Endothelial cell of umbilical vein (primary cell): ENCODE data around the gene COBLL1. TPM values are rescaled to one million over a fixed set of nuclear protein-coding genes. Genes with fewer than 3 reads are reported as not detected.

Source experiments
- BruUV-seq: library from RNA; stranded (reverse); fragments of 400-500 nt; replicated peaks from 2 replicates; lab custom pipeline; 2021; lab: Mats Ljungman, UMichigan
- CTCF ChIA-PET: fragments of 300-600, 350-600 bp; sonication (Branson Sonifier 250); formaldehyde crosslinking; loops from one replicate; lab custom pipeline; 2021; ENCODE audit warnings: antibody characterized with exemption, inconsistent platforms; lab: Charles Lee
- POLR2A ChIA-PET: fragments of 300-600, 350-600 bp; sonication (Branson Sonifier 250); formaldehyde crosslinking; loops from one replicate; lab custom pipeline; 2021; ENCODE audit warnings: antibody characterized with exemption, inconsistent platforms; lab: Charles Lee
- DNase-seq: peaks from one replicate; pipeline ENCODE4 v3.0.0-alpha.2; 2011; ENCODE audit warnings: low read depth, low spot score
- FAIRE-seq: peaks from 2 replicates; lab custom pipeline; 2011; peaks lifted over from hg19 to GRCh38; lab: Jason Lieb, UNC
- H2AFZ ChIP-seq: 2 replicates; pipeline ENCODE4 v1.6.0; 2012; ENCODE audit warnings: low read depth, low read length, control low read depth, inconsistent platforms
- H3K27ac ChIP-seq: 2 replicates; pipeline ENCODE4 v1.5.1; 2011; ENCODE audit warnings: low read depth, mild to moderate bottlenecking, control low read depth, low read length, moderate library complexity; ENCODE audit not compliant: insufficient read depth
- H3K27me3 ChIP-seq, 2 experiments: 2 replicates each; pipeline versions ENCODE4 v1.6.0 to v1.6.1; 2011; ENCODE audit warnings: low read length in 2 of 2, mixed read lengths in 1 of 2; ENCODE audit not compliant: control insufficient read depth in 2 of 2, insufficient read depth in 2 of 2
- H3K36me3 ChIP-seq, 2 experiments: 2 replicates in 1 of 2; 3 replicates in 1 of 2; pipeline ENCODE4 v1.5.1; 2011; ENCODE audit warnings: low read length in 2 of 2, mild to moderate bottlenecking in 1 of 2, moderate library complexity in 1 of 2; ENCODE audit not compliant: control insufficient read depth in 2 of 2, insufficient read depth in 2 of 2; ENCODE audit errors: extremely low read depth in 1 of 2
- H3K4me1 ChIP-seq: 3 replicates; pipeline ENCODE4 v1.5.1; 2011; ENCODE audit warnings: mild to moderate bottlenecking, low read length; ENCODE audit not compliant: control insufficient read depth, insufficient read depth; ENCODE audit errors: extremely low read depth
- H3K4me2 ChIP-seq: 2 replicates; pipeline ENCODE4 v1.6.1; 2011; ENCODE audit warnings: low read length, control low read depth, mixed read lengths; ENCODE audit not compliant: insufficient read depth
- H3K4me3 ChIP-seq, 3 experiments: fragments of 200-600 bp in 1 of 3; sonication (generic), shearing (Covaris generic) in 1 of 3; replicated peaks in 1 of 3; 2 replicates each; pipeline ENCODE4 v1.5.1; 2011 to 2016; ENCODE audit warnings: control low read depth in 3 of 3, low read length in 3 of 3, mild to moderate bottlenecking in 2 of 3, inconsistent platforms in 1 of 3, low read depth in 1 of 3, moderate library complexity in 1 of 3; ENCODE audit not compliant: insufficient read depth in 1 of 3
- H3K79me2 ChIP-seq: 2 replicates; pipeline ENCODE4 v1.6.0; 2012; ENCODE audit warnings: low read length, inconsistent platforms; ENCODE audit not compliant: control insufficient read depth, insufficient read depth
- H3K9ac ChIP-seq: replicated peaks from 2 replicates; pipeline ENCODE3; 2011; ENCODE audit warnings: low read length, control low read depth; ENCODE audit not compliant: insufficient read depth; ENCODE audit errors: extremely low read depth
- H3K9me1 ChIP-seq: replicated peaks from 3 replicates; pipeline ENCODE4 v1.6.0; 2011; ENCODE audit warnings: mild to moderate bottlenecking, low read length; ENCODE audit not compliant: control insufficient read depth, insufficient read depth; ENCODE audit errors: extremely low read depth
- H3K9me3 ChIP-seq: replicated peaks from 2 replicates; pipeline ENCODE4 v1.5.1; 2012; ENCODE audit warnings: low read length, inconsistent platforms; ENCODE audit not compliant: control insufficient read depth, insufficient read depth
- H4K20me1 ChIP-seq: replicated peaks from 2 replicates; pipeline ENCODE3; 2011; ENCODE audit warnings: mild to moderate bottlenecking, low read length; ENCODE audit not compliant: control insufficient read depth, insufficient read depth; ENCODE audit errors: extremely low read depth
- EZH2 ChIP-seq: IDR thresholded peaks from 2 replicates; pipeline ENCODE4 v1.6.1; 2012; ENCODE audit warnings: borderline replicate concordance, low read depth, mild to moderate bottlenecking, moderate library complexity, low read length, inconsistent platforms; ENCODE audit not compliant: severe bottlenecking
- FOS ChIP-seq: IDR thresholded peaks from 2 replicates; pipeline ENCODE4 v1.6.1; 2011; ENCODE audit warnings: mild to moderate bottlenecking, low read length, moderate library complexity, borderline replicate concordance; ENCODE audit not compliant: insufficient read depth
- GATA2 ChIP-seq: IDR thresholded peaks from 2 replicates; pipeline ENCODE4 v1.7.0; 2011; ENCODE audit warnings: low read depth, mild to moderate bottlenecking, moderate library complexity, mixed read lengths, low read length; ENCODE audit not compliant: insufficient read length, insufficient read depth
- JUN ChIP-seq: IDR thresholded peaks from 2 replicates; pipeline ENCODE4 v1.6.1; 2011; ENCODE audit warnings: borderline replicate concordance, low read depth; ENCODE audit not compliant: insufficient read length, insufficient read depth
- MAX ChIP-seq: IDR thresholded peaks from 2 replicates; pipeline ENCODE4 v1.6.1; 2011; ENCODE audit not compliant: insufficient read depth, insufficient read length
- MYC ChIP-seq: IDR thresholded peaks from one replicate; pipeline ENCODE4 v1.6.1; 2011; ENCODE audit warnings: mild to moderate bottlenecking, low read depth, low read length
- POLR2A ChIP-seq: IDR thresholded peaks from 2 replicates; pipeline ENCODE4 v1.6.1; 2012; ENCODE audit warnings: low read depth, mild to moderate bottlenecking, control low read depth, low read length
- POLR2AphosphoS5 ChIP-seq: IDR thresholded peaks from 2 replicates; pipeline ENCODE4 v1.6.1; 2012; ENCODE audit warnings: low read depth, mild to moderate bottlenecking, control low read depth, low read length, moderate library complexity; ENCODE audit not compliant: insufficient read depth
- dilution Hi-C: fragments of 300-500 bp; cut with MboI; formaldehyde crosslinking; loops from one replicate; pipeline ENCODE4 v1.15.0; 2019; ENCODE audit warnings: low sequenced_read_pairs; ENCODE audit not compliant: extremely low pct_ligation_motif_present
- intact Hi-C: fragments of 100-400 bp; cut with micrococcal nuclease; formaldehyde crosslinking; loops from one replicate; pipeline ENCODE4 v1.10.0; 2022
- polyA plus RNA-seq, 4 experiments: library from polyadenylated mRNA; depleted of rRNA in 3 of 4; stranded (reverse) in 3 of 4; unstranded in 1 of 4; fragments of >200 nt; gene quantifications; 2 replicates each; pipeline versions ENCODE4 v1.2.1 to v1.2.3, GENCODE V29; 2011 to 2012; ENCODE audit warnings: missing spikeins in 1 of 4
- total RNA-seq: library from RNA; stranded (reverse); gene quantifications from 2 replicates; pipeline ENCODE4 v1.2.3, GENCODE V29; 2021
- TF ChIP-seq, protein P1 (sequence below), 2 donors: IDR thresholded peaks; 1 replicate in 1 of 2; 2 replicates in 1 of 2; pipeline ENCODE4 v1.5.1; 2011; ENCODE audit warnings: low read length in 2 of 2, mild to moderate bottlenecking in 2 of 2, moderate library complexity in 2 of 2, control low read depth in 1 of 2, inconsistent platforms in 1 of 2, low read depth in 1 of 2; ENCODE audit not compliant: insufficient read depth in 1 of 2; ENCODE audit errors: extremely low read depth in 1 of 2

The COBLL1 gene
- total and polyA plus RNA-seq, 2 donors (not counting 3 experiments of a cell fraction or from before 2014, with no cell fraction given): 9.1 to 38.4 TPM

- Histone ChIP-seq H2AFZ (no peak overlapping the region), H3K27ac (no peak overlapping the region), H4K20me1 (no peaks in the 10 kb centered on the region), H3K36me3 (no peaks in the 10 kb centered on the region), H3K9me3 (no peaks in the 10 kb centered on the region), H3K4me3 (no peak overlapping the region), H3K27me3 (no peaks in the 10 kb centered on the region), H3K4me1 (no peaks in the 10 kb centered on the region), H3K9ac (no peak overlapping the region), H3K4me2 (no peak overlapping the region), H3K79me2 (peaks cover 2% of the 10 kb centered on the region), H3K9me1 (no peaks in the 10 kb centered on the region)
- POLR2A ChIA-PET: no interaction called here
- FAIRE-seq (no peak), DNase-seq (no peak)
- TF ChIP-seq POLR2A (no peak), GATA2 (no peak), MYC (no peak), POLR2AphosphoS5 (no peak), FOS (no peak), JUN (no peak), EZH2 (no peak), MAX (no peak)
- TF ChIP-seq, protein P1, sequence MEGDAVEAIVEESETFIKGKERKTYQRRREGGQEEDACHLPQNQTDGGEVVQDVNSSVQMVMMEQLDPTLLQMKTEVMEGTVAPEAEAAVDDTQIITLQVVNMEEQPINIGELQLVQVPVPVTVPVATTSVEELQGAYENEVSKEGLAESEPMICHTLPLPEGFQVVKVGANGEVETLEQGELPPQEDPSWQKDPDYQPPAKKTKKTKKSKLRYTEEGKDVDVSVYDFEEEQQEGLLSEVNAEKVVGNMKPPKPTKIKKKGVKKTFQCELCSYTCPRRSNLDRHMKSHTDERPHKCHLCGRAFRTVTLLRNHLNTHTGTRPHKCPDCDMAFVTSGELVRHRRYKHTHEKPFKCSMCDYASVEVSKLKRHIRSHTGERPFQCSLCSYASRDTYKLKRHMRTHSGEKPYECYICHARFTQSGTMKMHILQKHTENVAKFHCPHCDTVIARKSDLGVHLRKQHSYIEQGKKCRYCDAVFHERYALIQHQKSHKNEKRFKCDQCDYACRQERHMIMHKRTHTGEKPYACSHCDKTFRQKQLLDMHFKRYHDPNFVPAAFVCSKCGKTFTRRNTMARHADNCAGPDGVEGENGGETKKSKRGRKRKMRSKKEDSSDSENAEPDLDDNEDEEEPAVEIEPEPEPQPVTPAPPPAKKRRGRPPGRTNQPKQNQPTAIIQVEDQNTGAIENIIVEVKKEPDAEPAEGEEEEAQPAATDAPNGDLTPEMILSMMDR (IDR thresholded peaks at IDR 0.05; ENCODE audit: extremely low read depth in 1 of 2, insufficient read depth in 1 of 2, low read depth in 1 of 2, low read length in 2 of 2): no peak
- no TSS peak for BruUV-seq
- dilution Hi-C loops: no loop called here
- intact Hi-C loops: no loop called here
- CTCF ChIA-PET: interaction anchor here (1.6 to 2.3 kb wide), 2 partner anchors 17 to 54 kb away, joined by 4 to 10 read pairs; partner anchors contain the start of gene COBLL1
These were observed 16.8 kb downstream of the COBLL1 start for GRCh38 chr2:164824872-164825271.
